Measurements from ENCODE around the gene ZNFX1.

DNA sequence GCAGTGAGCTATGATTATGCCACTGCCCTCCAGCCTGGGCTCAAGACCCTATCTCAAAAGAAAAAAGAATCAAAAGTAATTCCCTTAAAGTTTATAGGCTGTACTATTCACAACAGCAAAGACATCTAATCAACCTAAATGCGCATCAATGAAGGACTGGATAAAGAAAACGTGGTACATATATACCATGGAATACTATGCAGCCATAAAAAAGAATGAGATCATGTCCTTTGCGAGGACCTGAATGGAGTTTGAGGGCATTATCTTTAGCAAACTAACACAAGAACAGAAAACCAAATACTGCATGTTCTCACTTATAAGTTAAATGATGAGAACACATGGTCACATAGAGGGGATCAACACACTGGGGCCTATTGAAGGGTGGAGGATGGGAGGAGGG lies 16.7 kb downstream of the ZNFX1 start:
- TF ChIP-seq, protein P1, sequence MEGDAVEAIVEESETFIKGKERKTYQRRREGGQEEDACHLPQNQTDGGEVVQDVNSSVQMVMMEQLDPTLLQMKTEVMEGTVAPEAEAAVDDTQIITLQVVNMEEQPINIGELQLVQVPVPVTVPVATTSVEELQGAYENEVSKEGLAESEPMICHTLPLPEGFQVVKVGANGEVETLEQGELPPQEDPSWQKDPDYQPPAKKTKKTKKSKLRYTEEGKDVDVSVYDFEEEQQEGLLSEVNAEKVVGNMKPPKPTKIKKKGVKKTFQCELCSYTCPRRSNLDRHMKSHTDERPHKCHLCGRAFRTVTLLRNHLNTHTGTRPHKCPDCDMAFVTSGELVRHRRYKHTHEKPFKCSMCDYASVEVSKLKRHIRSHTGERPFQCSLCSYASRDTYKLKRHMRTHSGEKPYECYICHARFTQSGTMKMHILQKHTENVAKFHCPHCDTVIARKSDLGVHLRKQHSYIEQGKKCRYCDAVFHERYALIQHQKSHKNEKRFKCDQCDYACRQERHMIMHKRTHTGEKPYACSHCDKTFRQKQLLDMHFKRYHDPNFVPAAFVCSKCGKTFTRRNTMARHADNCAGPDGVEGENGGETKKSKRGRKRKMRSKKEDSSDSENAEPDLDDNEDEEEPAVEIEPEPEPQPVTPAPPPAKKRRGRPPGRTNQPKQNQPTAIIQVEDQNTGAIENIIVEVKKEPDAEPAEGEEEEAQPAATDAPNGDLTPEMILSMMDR (IDR thresholded peaks at IDR 0.05; ENCODE audit: insufficient read depth, low read depth, low read length) = no peak
- no peak for TF ChIP-seq EZH2 (IDR thresholded peaks at IDR 0.05; ENCODE audit: insufficient read depth, low read length)

Data from astrocyte (in vitro differentiated cells and primary cell).